GM12873 (cell line): ENCODE data around the gene GGT7.

Experiments
- TF ChIP-seq, protein P1 (sequence below): IDR thresholded peaks from 2 replicates; pipeline ENCODE4 v1.5.1; 2012; ENCODE audit warnings: low read depth, mild to moderate bottlenecking, moderate library complexity, low read length, control low read depth; ENCODE audit not compliant: insufficient read depth; ENCODE audit errors: missing control alignments

The GGT7 gene

DNA sequence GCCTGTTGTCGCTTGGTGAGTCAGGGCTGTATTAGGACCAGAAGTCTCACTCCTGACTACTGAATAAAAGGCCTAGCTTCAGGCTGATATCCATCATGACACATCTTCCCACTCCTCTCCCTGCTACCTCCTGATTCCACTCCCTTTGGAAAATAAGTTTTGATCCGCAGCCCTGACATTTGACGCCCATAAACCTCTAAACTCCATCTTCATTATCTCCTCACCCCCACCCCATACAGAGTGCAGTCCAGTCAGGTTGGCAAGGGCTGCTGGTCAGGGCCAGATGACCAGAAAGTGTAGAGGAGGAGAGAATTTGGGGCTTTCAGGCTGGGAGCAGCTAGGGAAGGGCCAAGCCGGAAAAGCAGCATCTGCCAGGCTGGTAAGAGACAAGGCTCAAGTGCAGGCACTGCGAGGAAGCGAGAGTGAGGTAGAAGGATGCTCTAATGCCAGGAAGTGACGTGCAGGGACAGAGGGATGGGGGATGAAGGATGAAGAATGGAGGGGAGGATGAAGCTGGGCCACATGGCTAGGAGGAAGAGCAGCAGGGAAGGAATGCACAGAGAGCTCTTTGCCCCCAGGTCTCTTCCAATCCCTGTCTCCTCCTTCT lies 1.2 kb downstream of the GGT7 start:
- TF ChIP-seq, protein P1, sequence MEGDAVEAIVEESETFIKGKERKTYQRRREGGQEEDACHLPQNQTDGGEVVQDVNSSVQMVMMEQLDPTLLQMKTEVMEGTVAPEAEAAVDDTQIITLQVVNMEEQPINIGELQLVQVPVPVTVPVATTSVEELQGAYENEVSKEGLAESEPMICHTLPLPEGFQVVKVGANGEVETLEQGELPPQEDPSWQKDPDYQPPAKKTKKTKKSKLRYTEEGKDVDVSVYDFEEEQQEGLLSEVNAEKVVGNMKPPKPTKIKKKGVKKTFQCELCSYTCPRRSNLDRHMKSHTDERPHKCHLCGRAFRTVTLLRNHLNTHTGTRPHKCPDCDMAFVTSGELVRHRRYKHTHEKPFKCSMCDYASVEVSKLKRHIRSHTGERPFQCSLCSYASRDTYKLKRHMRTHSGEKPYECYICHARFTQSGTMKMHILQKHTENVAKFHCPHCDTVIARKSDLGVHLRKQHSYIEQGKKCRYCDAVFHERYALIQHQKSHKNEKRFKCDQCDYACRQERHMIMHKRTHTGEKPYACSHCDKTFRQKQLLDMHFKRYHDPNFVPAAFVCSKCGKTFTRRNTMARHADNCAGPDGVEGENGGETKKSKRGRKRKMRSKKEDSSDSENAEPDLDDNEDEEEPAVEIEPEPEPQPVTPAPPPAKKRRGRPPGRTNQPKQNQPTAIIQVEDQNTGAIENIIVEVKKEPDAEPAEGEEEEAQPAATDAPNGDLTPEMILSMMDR = no peak

DNA sequence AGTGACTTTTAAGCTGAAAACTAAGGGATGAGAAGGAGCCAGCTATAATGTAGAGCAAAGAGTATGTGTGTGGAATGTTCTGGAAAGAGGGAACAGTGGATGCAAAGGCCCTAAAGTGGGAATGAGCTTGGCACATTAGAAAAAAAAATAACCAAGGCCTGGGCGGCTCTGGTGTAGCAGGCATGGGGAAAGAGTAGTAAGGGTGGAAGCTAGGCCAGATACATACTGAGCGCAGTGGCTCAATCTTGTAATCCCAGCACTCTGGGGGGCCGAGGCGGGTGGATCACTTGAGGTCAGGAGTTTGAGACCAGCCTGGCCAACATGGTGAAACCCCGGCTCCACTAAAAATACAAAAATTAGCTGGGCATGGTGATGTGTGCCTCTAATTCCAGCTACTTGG lies 8.4 kb downstream of the GGT7 start:
- TF ChIP-seq, protein P1 = no peak

DNA sequence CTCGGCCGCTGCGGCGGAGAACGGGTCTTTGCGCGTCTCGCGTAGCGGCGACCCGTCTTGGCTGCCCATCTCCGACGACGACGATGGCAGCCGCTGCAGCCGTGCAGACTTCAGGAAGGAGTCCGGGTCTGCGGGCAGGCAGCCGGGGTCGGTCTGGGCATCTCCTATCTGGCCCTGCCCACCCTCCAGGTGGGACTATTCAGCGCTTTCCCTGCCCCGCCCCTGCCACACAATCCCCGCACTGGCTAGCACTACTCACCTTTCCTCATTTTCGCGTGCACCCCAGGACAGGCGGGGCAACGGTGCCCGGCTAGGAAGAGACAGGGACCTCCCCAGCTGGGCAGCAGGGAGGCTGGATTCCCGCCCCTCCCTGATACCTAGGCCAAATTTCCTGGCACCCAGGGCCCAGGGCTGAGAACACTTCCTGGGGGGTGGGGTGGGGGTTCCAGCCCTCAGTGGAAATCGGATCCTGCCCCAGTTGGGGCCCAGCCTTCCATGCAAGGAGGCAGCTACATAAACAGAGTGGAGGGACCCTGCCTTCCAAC lies 9.2 kb downstream of the GGT7 start:
- TF ChIP-seq, protein P1 = no peak

DNA sequence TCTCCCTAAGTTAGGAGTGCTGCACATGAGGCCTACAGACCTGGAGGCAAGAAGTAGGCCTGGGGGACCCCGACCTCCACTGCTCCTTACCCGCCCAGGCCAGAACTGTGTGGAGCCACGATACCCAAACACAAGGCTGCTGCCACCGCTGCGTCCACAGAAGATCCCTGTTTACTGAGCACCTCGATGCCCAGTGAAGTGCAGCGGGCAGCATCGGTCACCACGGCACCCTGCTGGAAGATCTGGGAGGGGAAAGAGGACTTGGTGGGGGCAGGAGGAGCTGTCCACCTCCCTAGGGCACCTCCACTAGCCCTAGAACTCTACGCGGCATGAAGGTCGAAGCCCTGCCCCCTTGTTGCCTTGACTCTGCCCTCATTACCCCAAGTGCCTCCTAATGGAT lies 9.9 kb downstream of the GGT7 start:
- TF ChIP-seq, protein P1 = no peak

DNA sequence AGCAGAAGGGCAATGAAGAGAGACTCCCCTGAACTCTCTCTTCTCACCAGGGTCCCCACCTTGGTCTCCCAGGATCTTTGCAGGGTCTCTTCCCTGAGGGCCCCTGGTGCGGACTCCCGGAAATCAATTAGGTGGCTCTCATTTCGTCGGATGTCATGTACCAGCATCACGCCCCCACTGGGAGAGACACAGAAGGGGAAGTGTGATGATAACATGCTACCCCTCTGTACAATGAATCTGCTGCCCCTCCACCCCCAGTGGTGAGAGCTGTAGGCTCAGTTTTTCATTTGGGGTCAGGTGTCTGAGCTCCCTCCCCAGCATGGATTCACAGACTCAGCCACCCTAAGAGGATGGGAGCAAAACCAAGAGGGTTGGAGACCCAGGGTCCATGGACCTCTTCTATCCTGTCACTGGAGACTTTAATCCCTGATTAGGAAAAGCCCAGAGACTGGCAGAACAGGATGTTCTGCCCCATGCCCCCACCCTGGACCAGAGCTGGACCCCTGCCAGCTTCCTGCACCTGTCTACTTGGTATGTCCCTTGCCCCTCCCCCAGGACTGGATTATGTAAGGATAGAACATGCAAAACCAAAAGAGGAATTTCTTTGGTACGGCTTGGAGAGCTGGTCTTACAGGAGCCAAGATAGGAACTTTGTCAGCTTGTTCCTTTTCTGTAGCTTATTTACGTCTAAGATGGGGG lies 11.1 kb downstream of the GGT7 start:
- TF ChIP-seq, protein P1 = no peak

DNA sequence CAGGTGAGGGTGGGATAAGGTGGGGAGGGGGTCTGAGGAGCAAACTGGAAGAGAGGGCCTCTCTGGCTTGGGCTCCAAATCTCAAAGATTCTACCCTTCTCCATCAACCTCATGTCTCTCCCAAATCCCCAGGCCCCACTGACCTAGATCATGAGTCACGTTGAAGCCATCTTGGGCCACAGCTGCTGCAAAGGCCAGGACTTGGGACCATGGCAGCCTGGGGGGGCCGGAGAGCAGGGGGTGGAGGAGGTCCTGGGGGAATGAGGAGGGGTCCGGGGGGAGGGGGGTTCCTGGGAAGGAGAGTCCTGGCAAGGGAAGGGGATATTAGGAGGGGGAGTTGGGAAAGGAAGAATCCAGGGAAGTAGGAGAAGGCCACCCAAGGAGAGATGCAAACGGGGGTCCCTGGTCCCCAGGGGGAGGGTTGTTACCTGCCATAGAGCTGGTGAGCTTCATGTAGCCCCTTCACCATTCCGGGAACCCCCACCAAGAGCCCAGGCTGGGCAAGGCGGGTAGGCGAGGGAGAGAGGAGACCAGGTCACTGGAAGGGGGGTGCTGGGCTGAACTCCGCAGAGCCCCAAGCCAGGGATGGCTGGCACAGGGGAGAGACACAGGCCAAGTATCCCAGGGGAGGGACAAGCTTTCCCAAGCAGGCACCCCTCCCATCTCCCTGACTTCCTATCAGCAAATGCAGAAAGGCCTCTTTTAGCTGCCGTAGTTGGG lies 12.7 kb downstream of the GGT7 start:
- TF ChIP-seq, protein P1 = no peak

DNA sequence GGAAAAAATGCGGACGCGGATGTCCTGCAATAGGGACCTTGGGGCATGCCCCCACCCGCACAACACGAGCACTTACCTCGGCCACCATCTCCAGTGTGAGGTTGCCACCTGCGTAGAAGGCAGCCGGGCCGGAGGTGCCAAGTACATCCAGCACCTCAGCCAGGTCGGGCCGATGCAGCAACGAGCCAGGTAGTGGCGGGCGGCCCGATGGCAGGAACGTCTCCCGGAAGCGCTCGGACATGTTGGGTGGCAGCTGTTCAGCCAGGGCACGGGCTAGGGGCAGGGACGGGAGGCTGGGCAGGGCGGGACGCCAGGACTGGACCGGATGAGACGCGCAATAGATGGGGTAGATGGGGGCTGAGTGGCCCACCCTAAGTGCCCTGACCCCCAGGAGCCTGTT lies 13.3 kb downstream of the GGT7 start:
- TF ChIP-seq, protein P1 = no peak
